HG03135 (cell line): ENCODE data around the gene NLK.
"Not testable (repeated sequence)": the region's sequence is repeated elsewhere in the genome, so short reads cannot be mapped to it uniquely, and the experiment has no call there.

Source experiments
- ATAC-seq: cut with Tn5 transposase; IDR thresholded peaks from one replicate; pipeline ENCODE4 v1.9.1; 2021; ENCODE audit warnings: mild to moderate bottlenecking, moderate library complexity; ENCODE audit not compliant: unreplicated experiment

Gene NLK

GRCh38 chr17:28227316-28228108 is 185.0 kb downstream of the NLK start:
- ATAC-seq: no peak

DNA sequence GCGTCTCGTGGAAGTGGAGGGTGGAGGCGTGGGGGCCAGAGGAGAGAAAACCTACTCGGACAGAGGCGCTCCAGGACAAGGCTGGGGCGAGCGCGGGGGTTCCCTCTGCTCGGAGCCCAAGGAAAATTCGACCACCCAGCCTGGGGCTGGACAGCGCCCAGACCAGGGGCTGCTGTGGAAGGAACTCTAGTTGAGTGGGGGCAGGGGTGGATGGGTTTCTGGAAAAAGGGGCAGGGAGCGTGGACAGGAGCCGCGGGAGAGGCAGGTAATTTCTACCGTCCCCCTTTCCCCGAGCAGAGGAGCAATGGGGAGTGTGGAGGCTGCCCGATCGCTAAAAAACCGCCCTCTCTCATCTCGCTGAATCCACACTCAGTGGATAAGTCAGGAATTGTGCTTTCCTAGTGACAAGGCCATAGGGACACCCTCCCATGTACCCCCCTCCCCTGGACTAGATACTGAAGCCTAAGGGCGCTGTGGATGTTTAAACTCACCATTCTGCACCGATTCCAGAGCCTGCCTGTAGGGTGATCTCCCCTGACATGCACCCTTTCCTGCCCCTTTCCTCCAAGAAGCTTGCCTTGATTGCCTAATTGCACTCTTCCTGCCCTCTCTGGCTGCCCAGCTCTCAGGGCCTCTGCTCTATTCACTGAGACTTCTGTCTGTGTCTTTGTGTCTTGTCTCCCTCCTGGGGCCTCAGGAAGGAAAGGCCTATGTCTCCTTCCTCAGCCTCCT is 185.8 kb downstream of the NLK start:
- ATAC-seq: no peak

DNA sequence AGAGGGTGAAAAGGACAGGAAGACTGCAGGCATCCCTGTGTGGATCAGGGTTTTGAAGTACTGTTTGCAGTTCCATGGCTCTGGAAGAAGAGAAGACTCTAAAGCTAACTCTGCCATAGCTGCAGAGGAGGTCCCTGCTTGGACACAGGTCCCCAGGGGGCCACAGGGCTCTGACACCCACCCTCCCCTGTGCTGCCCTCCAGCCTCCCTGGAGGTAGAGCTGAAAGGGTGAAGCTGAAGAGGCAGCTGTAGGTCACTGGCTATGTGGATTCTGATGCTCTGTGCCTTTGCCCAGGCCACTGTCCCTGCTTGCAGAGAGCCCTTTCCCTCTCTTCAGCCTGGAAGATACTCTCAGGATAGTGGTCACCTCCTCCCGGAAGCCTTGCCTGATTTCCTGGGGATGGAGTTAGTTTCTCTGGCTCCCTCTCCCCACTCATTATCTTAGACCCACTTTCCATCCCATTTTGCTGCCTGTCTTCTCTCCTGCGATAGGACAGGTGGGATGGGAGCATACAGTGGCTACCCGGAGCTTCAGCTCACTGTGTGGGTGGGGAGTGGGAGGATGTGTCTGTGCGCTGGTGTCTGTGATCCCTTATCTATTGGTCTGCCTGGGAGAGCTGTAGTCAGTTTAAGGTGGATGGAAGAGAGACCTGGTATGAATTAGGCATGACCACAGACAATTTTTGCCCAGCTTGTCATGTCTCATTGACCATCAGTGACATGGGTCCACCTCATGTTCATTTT is 186.7 kb downstream of the NLK start:
- ATAC-seq: no peak

DNA sequence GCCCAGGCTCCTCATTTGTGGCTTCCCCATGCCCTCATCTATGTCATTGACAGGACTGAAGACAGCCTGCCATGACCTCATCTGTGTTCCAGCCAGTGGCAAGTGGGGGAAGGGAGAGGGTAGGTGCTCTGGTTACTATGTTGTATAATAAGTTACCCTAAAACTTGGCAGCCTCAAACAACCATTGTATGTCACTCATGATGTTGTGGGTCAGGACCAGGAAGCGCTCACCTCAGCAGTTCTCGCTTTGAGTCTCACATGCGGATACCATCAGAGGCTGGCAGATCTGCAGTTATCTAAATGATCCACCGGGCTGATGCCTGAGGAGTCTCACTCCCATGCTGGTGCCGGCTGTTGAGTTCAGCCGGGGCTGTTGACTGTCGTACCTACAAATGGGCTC is 187.5 kb downstream of the NLK start:
- ATAC-seq: no peak

GRCh38 chr17:28230607-28231006 is 188.1 kb downstream of the NLK start:
- ATAC-seq: not testable (repeated sequence)

DNA sequence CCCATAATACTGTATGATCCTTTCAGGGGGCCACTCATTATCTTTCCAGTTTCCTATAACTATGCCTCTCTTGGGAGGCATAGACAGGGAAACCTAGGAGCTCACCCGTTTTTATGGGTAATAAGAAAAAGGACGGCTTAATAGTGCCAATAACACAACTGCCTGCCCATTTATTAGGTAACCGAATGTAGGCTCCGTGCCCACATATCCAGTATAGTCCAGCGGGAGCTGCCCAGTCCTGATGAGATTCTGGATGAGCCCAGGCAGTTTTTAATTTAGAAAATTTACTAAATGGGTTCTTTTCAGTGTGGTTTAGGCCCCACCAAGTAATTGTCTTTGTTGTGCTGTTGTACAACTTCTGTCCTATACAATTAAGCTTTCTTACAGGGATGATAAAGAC is 189.1 kb downstream of the NLK start:
- not testable (repeated sequence) for ATAC-seq

DNA sequence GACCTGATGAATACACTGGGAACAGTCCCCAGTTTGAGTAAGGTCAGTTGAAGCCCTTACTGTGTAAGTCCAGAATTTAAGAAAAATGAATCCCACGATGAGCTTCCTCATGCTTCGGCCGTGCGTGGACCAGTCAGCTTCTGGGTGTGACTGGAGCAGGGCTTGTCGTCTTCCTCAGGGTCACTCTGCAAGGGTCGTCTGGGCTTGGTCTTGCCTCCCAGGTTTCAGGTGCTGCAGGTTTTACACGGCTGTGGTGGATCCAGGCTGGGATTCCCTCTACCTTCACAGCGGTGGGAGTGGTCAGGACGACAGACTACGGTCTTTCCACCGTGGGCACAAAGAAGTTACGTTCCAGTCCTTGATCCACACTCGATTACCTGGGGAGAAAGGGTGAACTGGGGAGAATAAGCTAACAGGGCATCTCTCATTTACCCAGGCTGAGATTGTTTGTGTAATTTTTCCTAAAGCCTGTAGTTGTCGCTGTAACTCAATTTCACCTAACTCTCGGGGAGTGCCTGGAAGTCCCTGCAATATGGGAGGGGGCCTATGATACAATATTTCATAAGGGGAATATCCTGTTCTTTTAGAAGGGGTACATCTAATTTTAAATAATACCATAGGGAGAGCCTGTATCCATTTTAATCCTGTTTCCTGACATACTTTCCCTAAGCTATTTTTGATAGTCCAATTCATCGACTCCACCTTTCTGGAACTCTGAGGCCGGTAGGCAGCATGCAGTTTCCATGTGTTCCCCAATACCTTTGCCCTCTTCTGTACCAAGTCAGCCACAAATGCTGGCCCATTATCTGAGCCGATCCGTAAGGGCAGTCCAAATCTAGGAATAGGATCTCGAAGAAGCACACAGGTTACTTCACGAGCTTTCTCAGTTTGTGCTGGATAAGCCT is 190.7 kb downstream of the NLK start:
- ATAC-seq: not testable (repeated sequence)

DNA sequence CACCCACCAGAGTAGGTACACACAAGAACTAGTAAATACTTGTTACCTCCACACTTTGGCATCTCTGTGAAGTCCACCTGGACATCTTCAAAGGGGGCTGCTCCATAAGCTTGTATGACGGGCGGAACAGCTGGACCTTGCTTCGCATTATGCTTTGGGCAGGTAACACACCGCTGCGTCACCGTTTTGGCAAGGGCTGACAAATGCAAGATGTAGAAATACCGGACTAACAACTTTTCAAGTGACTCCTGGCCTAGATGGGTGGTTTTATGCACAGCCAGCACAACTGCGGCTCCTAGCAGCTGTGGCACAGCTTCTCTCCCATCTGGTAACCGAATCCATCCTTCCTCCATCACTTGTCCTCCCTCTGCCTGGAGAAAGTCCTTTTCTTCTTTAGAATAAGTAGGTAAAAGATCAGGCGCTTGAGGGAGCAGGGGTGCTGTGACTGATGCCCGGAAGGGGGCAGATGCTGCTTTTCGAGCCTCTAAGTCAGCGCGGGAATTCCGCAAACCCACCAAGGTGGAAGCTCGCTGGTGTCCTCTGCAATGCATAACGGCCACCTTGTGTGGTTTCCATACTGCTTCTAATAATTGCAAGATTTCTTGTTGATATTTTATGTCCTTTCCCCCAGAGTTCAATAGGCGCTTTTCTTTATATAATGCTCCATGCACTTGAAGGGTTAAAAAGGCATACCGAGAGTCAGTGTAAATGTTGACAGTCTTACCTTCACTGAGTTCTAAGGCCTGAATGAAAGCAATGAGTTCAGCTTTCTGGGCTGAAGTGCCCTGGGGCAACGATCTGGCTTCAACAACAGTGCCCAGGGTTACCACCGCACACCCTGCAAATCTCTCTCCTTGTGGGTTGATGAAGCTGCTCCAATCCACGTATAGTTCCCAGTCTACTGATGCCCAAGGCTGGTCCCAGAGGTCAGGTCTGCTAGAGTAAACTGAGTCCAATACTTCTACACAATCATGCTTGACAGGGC is 191.7 kb downstream of the NLK start:
- ATAC-seq: not testable (repeated sequence)

DNA sequence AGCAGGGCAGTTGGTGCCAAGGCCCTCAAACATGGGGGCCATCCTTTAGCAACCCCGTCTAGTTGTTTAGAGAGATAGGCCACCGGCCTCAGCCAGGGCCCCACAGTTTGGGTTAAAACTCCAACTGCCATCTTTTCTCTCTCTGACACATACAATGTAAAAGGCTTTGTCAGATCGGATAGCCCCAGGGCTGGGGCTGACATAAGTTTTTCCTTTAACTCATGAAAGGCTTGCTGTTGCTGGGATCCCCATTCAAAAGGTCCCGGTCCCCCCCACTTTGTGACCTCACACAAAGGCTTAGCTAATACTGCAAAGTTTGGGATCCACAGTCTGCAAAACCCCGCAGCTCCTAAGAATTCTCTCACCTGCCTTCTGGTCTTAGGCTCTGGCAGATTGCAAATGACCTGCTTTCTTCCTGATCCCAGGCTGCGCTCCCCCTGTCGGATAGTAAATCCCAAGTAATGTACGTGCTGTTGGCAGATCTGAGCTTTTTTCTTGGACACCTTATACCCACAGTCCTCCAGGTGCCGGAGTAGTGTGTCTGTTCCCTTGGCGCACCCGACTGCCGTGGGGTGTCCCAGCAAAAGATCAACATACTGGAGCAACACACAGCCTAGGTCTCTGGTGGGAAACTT is 192.7 kb downstream of the NLK start:
- ATAC-seq: not testable (repeated sequence)

- not testable (repeated sequence) for ATAC-seq
These were observed 193.7 kb downstream of the NLK start for GRCh38 chr17:28236033-28236653.

DNA sequence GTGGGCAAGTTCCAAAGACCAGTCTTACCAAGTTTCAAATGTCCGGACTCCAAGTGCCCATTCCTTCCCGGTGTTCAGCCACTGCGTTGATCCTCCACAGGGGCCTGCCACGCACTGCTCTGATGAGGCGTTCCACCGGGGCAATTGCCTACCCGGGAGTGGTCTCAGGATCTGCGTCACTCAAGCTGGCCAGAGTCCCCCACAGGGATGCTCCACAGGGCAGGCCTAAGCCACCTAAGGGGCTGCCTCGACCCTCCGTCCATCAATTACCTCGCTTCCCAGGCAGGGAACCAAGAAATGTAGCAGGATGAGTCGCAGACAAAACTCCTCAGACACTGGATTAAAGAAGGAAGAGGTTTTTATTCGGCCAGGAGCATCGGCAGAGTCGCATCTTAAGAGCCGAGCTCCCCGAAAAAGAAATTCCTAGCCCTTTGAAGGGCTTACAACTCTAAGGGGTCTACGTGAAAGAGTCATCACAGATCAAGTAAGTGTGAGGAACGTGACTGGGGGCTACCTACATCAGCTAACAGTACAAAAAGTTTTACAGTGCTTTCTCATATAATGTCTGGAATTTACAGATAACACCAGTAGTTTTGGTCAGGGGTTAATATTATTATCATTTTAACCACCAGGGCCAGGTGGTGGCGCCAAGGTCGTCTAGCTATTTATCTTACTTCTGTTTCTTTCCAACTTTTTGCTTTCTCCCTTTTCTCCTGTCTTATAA is 196.2 kb downstream of the NLK start:
- not testable (repeated sequence) for ATAC-seq

- no peak for ATAC-seq
These were observed 196.8 kb downstream of the NLK start for GRCh38 chr17:28239271-28239624.

GRCh38 chr17:28240688-28241340 is 198.3 kb downstream of the NLK start:
- ATAC-seq: no peak

GRCh38 chr17:28242791-28243190 is 200.3 kb downstream of the NLK start:
- no peak for ATAC-seq

DNA sequence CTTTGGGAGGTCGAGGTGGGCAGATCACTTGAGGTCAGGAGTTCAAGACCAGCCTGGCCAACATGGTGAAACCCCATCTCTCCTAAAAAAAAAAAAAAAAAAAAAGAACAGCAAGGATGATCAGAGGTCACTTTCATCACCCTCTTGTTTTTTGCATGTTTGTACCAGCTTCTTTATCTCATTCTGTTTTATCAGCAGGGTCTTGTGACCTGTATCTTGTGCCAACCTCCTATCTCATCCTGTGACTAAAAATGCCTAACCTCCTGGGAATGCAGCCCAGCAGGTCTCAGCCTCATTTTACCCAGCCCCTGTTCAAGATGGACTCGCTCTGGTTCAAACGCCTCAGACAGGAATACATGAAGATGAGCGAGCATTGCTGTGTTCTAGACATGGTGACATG is 200.8 kb downstream of the NLK start:
- ATAC-seq: not testable (repeated sequence)

DNA sequence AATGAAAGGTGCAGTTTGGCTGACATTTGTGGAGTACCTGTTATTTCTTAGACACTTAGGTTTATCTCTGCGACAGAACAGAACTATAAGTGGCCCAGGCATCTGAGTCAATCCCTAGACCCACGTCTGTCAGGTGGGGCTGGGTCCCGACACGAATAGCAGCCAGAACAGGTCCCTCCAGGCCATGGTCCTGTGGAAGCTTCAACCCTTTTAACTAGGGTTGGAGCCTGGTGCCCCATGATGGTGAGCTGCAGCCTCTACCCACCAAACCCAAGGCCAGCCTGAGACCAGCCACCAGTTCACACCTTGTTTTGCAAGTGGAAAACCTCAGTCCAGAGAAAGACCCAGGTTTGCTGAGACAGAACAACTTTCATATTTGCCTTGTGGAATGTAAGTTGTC is 202.0 kb downstream of the NLK start:
- ATAC-seq: no peak
